Ishikawa (cell line): ENCODE measurements around the gene CHADL.

Experiments
- CEBPB ChIP-seq: IDR thresholded peaks from 2 replicates; pipeline ENCODE4 v1.6.1; 2012
- CREB1 ChIP-seq: IDR thresholded peaks from 2 replicates; pipeline ENCODE4 v1.6.1; 2012; ENCODE audit warnings: low read depth
- EGR1 ChIP-seq: IDR thresholded peaks from 2 replicates; pipeline ENCODE4 v1.6.1; 2012
- EP300 ChIP-seq: IDR thresholded peaks from 2 replicates; pipeline ENCODE4 v1.6.1; 2012; ENCODE audit warnings: borderline replicate concordance
- FOXM1 ChIP-seq: IDR thresholded peaks from 2 replicates; pipeline ENCODE4 v1.6.1; 2012; ENCODE audit warnings: low read depth, borderline replicate concordance
- MAX ChIP-seq: IDR thresholded peaks from 2 replicates; pipeline ENCODE4 v1.6.1; 2012
- NFIC ChIP-seq: IDR thresholded peaks from 2 replicates; pipeline ENCODE4 v1.6.1; 2012
- RAD21 ChIP-seq: IDR thresholded peaks from 2 replicates; pipeline ENCODE4 v1.6.1; 2012; ENCODE audit warnings: low read depth
- REST ChIP-seq: IDR thresholded peaks from 2 replicates; pipeline ENCODE4 v1.6.1; 2012; ENCODE audit warnings: low read depth, mild to moderate bottlenecking
- TAF1 ChIP-seq: IDR thresholded peaks from 2 replicates; pipeline ENCODE4 v1.6.1; 2012; ENCODE audit warnings: low read depth, mild to moderate bottlenecking
- TCF12 ChIP-seq: IDR thresholded peaks from 2 replicates; pipeline ENCODE4 v1.6.1; 2012; ENCODE audit warnings: low read depth
- USF1 ChIP-seq: IDR thresholded peaks from 2 replicates; pipeline ENCODE4 v1.6.1; 2012
- ZBTB7A ChIP-seq: IDR thresholded peaks from 2 replicates; pipeline ENCODE4 v1.6.1; 2012; ENCODE audit warnings: low read depth

GRCh38 chr22:41262250-41262765 is 21.6 kb upstream of the CHADL start:
- TF ChIP-seq CREB1 = no peak
- TF ChIP-seq REST = no peak
- no peak for TF ChIP-seq EP300
- TF ChIP-seq CEBPB = no peak
- TF ChIP-seq FOXM1 = no peak
- no peak for TF ChIP-seq NFIC
- no peak for TF ChIP-seq ZBTB7A
- TF ChIP-seq TAF1 = no peak
- TF ChIP-seq MAX = 0 out of 2 replicates have a peak, but pooled peaks have one; percentile 12
- TF ChIP-seq USF1 = no peak
- TF ChIP-seq TCF12 = no peak
- TF ChIP-seq RAD21 = no peak
- TF ChIP-seq EGR1 = no peak
